Lung (tissue), 12 donors: ENCODE results near the gene CDC14A. TPM values are rescaled to one million over a fixed set of nuclear protein-coding genes. Genes with fewer than 3 reads are reported as not detected.

ENCODE experiments used
- ATAC-seq: fragments of 200-7000 bp; cut with Tn5 transposase; one replicate; pipeline ENCODE4 v1.9.1; 2020; ENCODE audit warnings: moderate number of reproducible peaks; ENCODE audit not compliant: insufficient read depth, low FRiP score
- DNase-seq, 3 donors: peaks; one replicate each; pipeline ENCODE4 v3.0.0-alpha.2; 2013 to 2017
- H3K27ac ChIP-seq, 2 donors: one replicate each; pipeline ENCODE4 v1.5.1; 2013; ENCODE audit warnings: mild to moderate bottlenecking in 2 of 2, moderate library complexity in 2 of 2, control low read depth in 1 of 2, inconsistent platforms in 1 of 2, low read depth in 1 of 2, low read length in 1 of 2
- H3K27me3 ChIP-seq, 3 donors: one replicate each; pipeline ENCODE4 v1.5.1; 2013; ENCODE audit warnings: low read length in 2 of 3; ENCODE audit not compliant: control insufficient read depth in 3 of 3, insufficient read depth in 3 of 3
- H3K36me3 ChIP-seq, 4 donors: one replicate each; pipeline ENCODE4 v1.5.1; 2013; ENCODE audit warnings: low read length in 4 of 4, mild to moderate bottlenecking in 1 of 4, moderate library complexity in 1 of 4; ENCODE audit not compliant: control insufficient read depth in 4 of 4, insufficient read depth in 4 of 4
- H3K4me1 ChIP-seq, 5 donors: one replicate each; pipeline ENCODE4 v1.5.1; 2013; ENCODE audit warnings: low read length in 5 of 5, mild to moderate bottlenecking in 2 of 5, moderate library complexity in 1 of 5; ENCODE audit not compliant: control insufficient read depth in 5 of 5, insufficient read depth in 5 of 5
- H3K4me3 ChIP-seq: one replicate; pipeline ENCODE4 v1.5.1; 2013; ENCODE audit warnings: mild to moderate bottlenecking, control low read depth, moderate library complexity
- H3K9ac ChIP-seq, 2 donors: one replicate each; pipeline ENCODE4 v1.5.1; 2013; ENCODE audit warnings: low read length in 2 of 2, control low read depth in 1 of 2; ENCODE audit not compliant: insufficient read depth in 1 of 2
- H3K9me3 ChIP-seq, 4 donors: one replicate each; pipeline ENCODE4 v1.5.1; 2013; ENCODE audit warnings: low read length in 3 of 4, mild to moderate bottlenecking in 1 of 4, moderate library complexity in 1 of 4; ENCODE audit not compliant: control insufficient read depth in 4 of 4, insufficient read depth in 3 of 4
- CTCF ChIP-seq: IDR thresholded peaks from 2 replicates; pipeline ENCODE4 v1.5.1; 2012; ENCODE audit warnings: mild to moderate bottlenecking; ENCODE audit errors: control extremely low read depth, extremely low read depth
- WGBS, 2 donors: extraction: QIAGEN DNeasy Blood & Tissue Kit; methylation state at CpG; one replicate each; pipeline ENCODE4 v1.1.7; 2013; 5-methylcytosine and 5-hydroxymethylcytosine counted together
- polyA plus RNA-seq, 2 donors: library from polyadenylated mRNA; stranded (reverse); fragments of 200-250 nt; gene quantifications; one replicate each; pipeline ENCODE4 v1.2.1, GENCODE V29; 2013
- total RNA-seq, 2 donors: library from RNA; depleted of rRNA in 1 of 2; stranded (reverse); fragments of >200 nt in 1 of 2; gene quantifications; one replicate each; pipeline ENCODE4 v1.2.1, GENCODE V29; 2014 to 2021
- donor health status: control.
- donor health status: control.
- donor health status: Bipolar disorder and iron deficiency.
- donor health status: healthy.
- donor health status: DM: yes; HTN: yes; CAD: no.

Gene CDC14A
- total and polyA plus RNA-seq, 4 donors: 3.6 to 45.4 (median 12.1) TPM

GRCh38 chr1:100390531-100390930 lies 38.2 kb downstream of the CDC14A start:
- H3K36me3 ChIP-seq: peaks cover 0 to 7% (median 3%) of the 10 kb centered on the region in 4 donors
- peaks cover 4 to 36% (median 16%) of the 10 kb centered on the region in 5 donors for H3K4me1 ChIP-seq
- TF ChIP-seq CTCF: no peak
- no peaks in the 10 kb centered on the region for H3K9me3 ChIP-seq
- DNase-seq: no peak
- ATAC-seq: no peak
- no peak overlapping the region for H3K4me3 ChIP-seq
- WGBS, 2 donors: 74 to 95% methylated on average over 2 of the region's 2 CpGs
- no peak overlapping the region for H3K27ac ChIP-seq
- H3K9ac ChIP-seq: no peak overlapping the region
- H3K27me3 ChIP-seq: no peaks in the 10 kb centered on the region

GRCh38 chr1:100391675-100392074 lies 39.4 kb downstream of the CDC14A start:
- 68 to 85% methylated on average over 1 of the region's 1 CpG for WGBS, 2 donors
- Histone ChIP-seq H3K27ac (peak overlapping the region in 1 of 2 donors; percentile 13), H3K9me3 (no peaks in the 10 kb centered on the region), H3K36me3 (peaks cover 0 to 7% (median 2%) of the 10 kb centered on the region in 4 donors), H3K27me3 (no peaks in the 10 kb centered on the region), H3K4me1 (peaks cover 4 to 36% (median 14%) of the 10 kb centered on the region in 5 donors), H3K4me3 (no peak overlapping the region), H3K9ac (no peak overlapping the region)
- ATAC-seq: no peak
- TF ChIP-seq CTCF: no peak
- no peak for DNase-seq

- Histone ChIP-seq H3K9me3 (no peaks in the 10 kb centered on the region), H3K27me3 (no peaks in the 10 kb centered on the region), H3K27ac (no peak overlapping the region), H3K4me1 (peaks cover 4 to 28% (median 8%) of the 10 kb centered on the region in 5 donors), H3K36me3 (peaks cover 0 to 7% (median 2%) of the 10 kb centered on the region in 4 donors), H3K9ac (peak overlapping the region in 1 of 2 donors; percentile 67), H3K4me3 (no peak overlapping the region)
- no peak for TF ChIP-seq CTCF
- peak; percentile 17 to 87 (median 83) for DNase-seq
- ATAC-seq: no peak
- WGBS, 2 donors: 53 to 75% methylated on average over 5 of the region's 5 CpGs
Observed at GRCh38 chr1:100392756-100393155, 40.5 kb downstream of the CDC14A start.

GRCh38 chr1:100394285-100394684 lies 42.0 kb downstream of the CDC14A start:
- Histone ChIP-seq H3K4me3 (no peak overlapping the region), H3K27me3 (no peaks in the 10 kb centered on the region), H3K4me1 (peaks cover 4 to 24% (median 8%) of the 10 kb centered on the region in 5 donors), H3K9me3 (no peaks in the 10 kb centered on the region), H3K9ac (no peak overlapping the region), H3K36me3 (peaks cover 0 to 7% (median 2%) of the 10 kb centered on the region in 4 donors), H3K27ac (no peak overlapping the region)
- no peak for DNase-seq
- no peak for ATAC-seq
- WGBS, 2 donors: 61 to 62% methylated on average over 1 of the region's 1 CpG
- TF ChIP-seq CTCF: no peak
